ENCODE results near the gene MYBPC2. TPM values are rescaled to one million over a fixed set of nuclear protein-coding genes. Genes with fewer than 3 reads are reported as not detected.

The MYBPC2 gene
- total and polyA plus RNA-seq, 2 of the 4 experiments (the other 2 are of a cell fraction) = not detected

DNA sequence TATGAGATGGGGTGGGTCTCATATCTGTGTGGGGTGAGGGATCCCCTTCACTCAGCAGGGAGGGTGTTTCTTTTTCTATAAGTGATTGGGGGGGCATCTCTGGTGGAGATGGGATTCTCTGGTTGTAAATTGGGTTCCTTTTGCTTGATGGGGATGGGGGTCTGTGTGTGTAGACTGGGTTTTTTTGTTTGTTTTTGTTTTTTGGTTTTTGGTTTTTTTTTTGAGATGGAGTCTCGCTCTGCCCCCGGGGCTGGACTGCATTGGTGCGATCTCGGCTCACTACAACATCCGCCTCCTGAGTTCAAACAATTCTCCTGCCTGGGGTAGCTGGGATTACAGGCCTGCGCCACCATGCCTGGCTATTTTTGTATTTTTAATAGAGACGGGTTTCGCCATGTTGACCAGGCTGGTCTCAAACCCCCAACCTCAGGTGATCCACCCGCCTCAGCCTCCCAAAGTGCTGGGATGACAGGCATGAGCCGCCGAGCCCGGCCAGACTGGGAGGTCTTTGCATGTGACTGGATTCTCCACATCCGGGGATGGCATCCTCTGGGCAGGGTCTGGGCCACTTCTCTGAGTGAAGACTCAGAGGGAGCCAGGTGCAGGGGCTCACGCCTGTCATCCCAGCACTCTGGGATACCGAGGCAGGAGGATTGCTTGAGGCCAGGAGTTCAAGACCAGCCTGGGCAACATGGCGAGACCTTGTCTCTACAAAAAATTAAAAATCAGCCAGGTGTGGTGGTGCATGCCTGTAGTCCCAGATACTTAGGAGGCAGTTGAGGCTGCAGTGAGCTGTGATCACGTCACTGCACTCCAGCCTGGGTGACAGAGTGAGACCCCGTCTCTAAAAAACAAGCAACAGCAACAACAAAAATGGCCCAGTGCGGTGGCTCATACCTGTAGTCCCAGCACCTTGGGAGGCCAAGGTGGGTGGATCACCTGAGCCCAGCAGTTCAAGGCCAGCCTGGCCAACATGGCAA, 799 bp downstream of the MYBPC2 start:
- Histone ChIP-seq H2BK20ac (ENCODE audit: low read depth, low read length) (no peak overlapping the region), H2AK9ac (replicated peaks; ENCODE audit: low read depth, low read length, poor library complexity) (no peak overlapping the region), H2AK5ac (ENCODE audit: low read depth, low read length) (no peak overlapping the region), H2BK5ac (ENCODE audit: low read depth, low read length, poor library complexity, severe bottlenecking) (no peak overlapping the region), H4K8ac (ENCODE audit: low read depth in 2 of 2, low read length in 2 of 2) (no peak overlapping the region), H3K4me1 (ENCODE audit: control insufficient read depth, insufficient read depth, low read length) (0 out of 2 replicates have a peak, but pooled peaks cover 3% of the 10 kb centered on the region), H3K27ac (ENCODE audit: insufficient read depth, low read length) (no peak overlapping the region), H3K4ac (ENCODE audit: low read depth, low read length) (no peak overlapping the region), H4K91ac (ENCODE audit: insufficient read depth, low read depth, low read length) (no peak overlapping the region), H3K4me2 (ENCODE audit: low read depth, low read length) (no peak overlapping the region), H3K4me3 (ENCODE audit: insufficient read depth, low read depth, low read length) (no peak overlapping the region), H2AFZ (replicated peaks; ENCODE audit: low read length, poor library complexity) (no peak overlapping the region), H3K36me3 (ENCODE audit: control insufficient read depth, insufficient read depth, low read length) (no peaks in the 10 kb centered on the region), H2BK120ac (ENCODE audit: low read depth, low read length) (no peak overlapping the region), H3K18ac (ENCODE audit: low read depth, low read length) (no peak overlapping the region), H3K9me3 (ENCODE audit: control insufficient read depth, insufficient read depth, low read length) (no peaks in the 10 kb centered on the region), H3K14ac (replicated peaks; ENCODE audit: low read depth, low read length) (no peak overlapping the region), H4K5ac (ENCODE audit: low read depth, low read length) (no peak overlapping the region), H3K23ac (ENCODE audit: low read depth, low read length) (no peak overlapping the region), H3K27me3 (ENCODE audit: control insufficient read depth, insufficient read depth, low read length) (peaks cover 35% of the 10 kb centered on the region), H3K56ac (ENCODE audit: extremely low read depth, insufficient read depth, low read length) (no peak overlapping the region), H3K79me1 (ENCODE audit: low read depth in 1 of 2, low read length in 2 of 2) (no peaks in the 10 kb centered on the region), H3K9ac (ENCODE audit: low read depth, low read length) (no peak overlapping the region), H3K9me1 (ENCODE audit: insufficient read depth, low read length) (no peaks in the 10 kb centered on the region), H2BK15ac (ENCODE audit: low read depth, low read length) (no peak overlapping the region), H4K20me1 (ENCODE audit: insufficient read depth, low read length) (no peaks in the 10 kb centered on the region)
- DNase-seq (no peak), ATAC-seq (ENCODE audit: low read depth) (no peak)
- WGBS, 2 experiments (ENCODE audit: extremely low coverage in 2 of 2, insufficient read length in 1 of 2) = 81% methylated on average over 3 of the region's 19 CpGs; no CpG with 5 or more reads in 1 of the 2 experiments
- POLR2A ChIA-PET (ENCODE audit: unreplicated experiment) = no interaction called here
- TF ChIP-seq RFX5 (IDR thresholded peaks at IDR 0.05; ENCODE audit: low read depth, low read length) = no peak
- TF ChIP-seq MXI1 (IDR thresholded peaks at IDR 0.05; ENCODE audit: borderline replicate concordance, low read depth, low read length) = no peak
- no peak for TF ChIP-seq CHD1 (IDR thresholded peaks at IDR 0.05; ENCODE audit: low read depth, low read length)
- TF ChIP-seq CEBPB (IDR thresholded peaks at IDR 0.05; ENCODE audit: low read depth, low read length) = no peak
- no peak for TF ChIP-seq NFE2L2 (IDR thresholded peaks at IDR 0.05; ENCODE audit: low read depth, low read length)
- TF ChIP-seq, protein P1, sequence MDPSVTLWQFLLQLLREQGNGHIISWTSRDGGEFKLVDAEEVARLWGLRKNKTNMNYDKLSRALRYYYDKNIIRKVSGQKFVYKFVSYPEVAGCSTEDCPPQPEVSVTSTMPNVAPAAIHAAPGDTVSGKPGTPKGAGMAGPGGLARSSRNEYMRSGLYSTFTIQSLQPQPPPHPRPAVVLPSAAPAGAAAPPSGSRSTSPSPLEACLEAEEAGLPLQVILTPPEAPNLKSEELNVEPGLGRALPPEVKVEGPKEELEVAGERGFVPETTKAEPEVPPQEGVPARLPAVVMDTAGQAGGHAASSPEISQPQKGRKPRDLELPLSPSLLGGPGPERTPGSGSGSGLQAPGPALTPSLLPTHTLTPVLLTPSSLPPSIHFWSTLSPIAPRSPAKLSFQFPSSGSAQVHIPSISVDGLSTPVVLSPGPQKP (IDR thresholded peaks at IDR 0.05; ENCODE audit: borderline replicate concordance, low read depth, low read length) = no peak
- no peak for TF ChIP-seq RCOR1 (IDR thresholded peaks at IDR 0.05; ENCODE audit: insufficient replicate concordance, low read length)
- TF ChIP-seq FOS (IDR thresholded peaks at IDR 0.05; ENCODE audit: low read depth, low read length) = no peak
- TF ChIP-seq SMC3 (IDR thresholded peaks at IDR 0.05; ENCODE audit: low read depth, low read length) = no peak
- no peak for TF ChIP-seq CTCF (conservative IDR thresholded peaks at IDR 0.05; ENCODE audit: low read depth, low read length)
- TF ChIP-seq MAZ (IDR thresholded peaks at IDR 0.05; ENCODE audit: borderline replicate concordance, low read depth, low read length) = no peak
- TF ChIP-seq MAFK (IDR thresholded peaks at IDR 0.05; ENCODE audit: low read depth, low read length) = no peak
- no peak for TF ChIP-seq RAD21 (IDR thresholded peaks at IDR 0.05; ENCODE audit: low read length)
- no peak for TF ChIP-seq POLR2A (IDR thresholded peaks at IDR 0.05; ENCODE audit: low read depth, low read length)
- dilution Hi-C loops (cut with HindIII; ENCODE audit: low sequenced_read_pairs, unreplicated experiment) = no loop called here
- in situ Hi-C loops (cut with MboI; ENCODE audit: low sequenced_read_pairs) = no loop called here
- intact Hi-C loops (cut with micrococcal nuclease) = no loop called here
- CTCF ChIA-PET = no interaction called here
- BruUV-seq (replicated peaks) = no TSS peak
